HG02943 (cell line): ENCODE data around the gene CPNE6.

Experiments used
- ATAC-seq: cut with Tn5 transposase; IDR thresholded peaks from one replicate; pipeline ENCODE4 v1.9.1; 2021; ENCODE audit warnings: mild to moderate bottlenecking, low read depth, moderate library complexity; ENCODE audit not compliant: unreplicated experiment

CPNE6 gene

DNA sequence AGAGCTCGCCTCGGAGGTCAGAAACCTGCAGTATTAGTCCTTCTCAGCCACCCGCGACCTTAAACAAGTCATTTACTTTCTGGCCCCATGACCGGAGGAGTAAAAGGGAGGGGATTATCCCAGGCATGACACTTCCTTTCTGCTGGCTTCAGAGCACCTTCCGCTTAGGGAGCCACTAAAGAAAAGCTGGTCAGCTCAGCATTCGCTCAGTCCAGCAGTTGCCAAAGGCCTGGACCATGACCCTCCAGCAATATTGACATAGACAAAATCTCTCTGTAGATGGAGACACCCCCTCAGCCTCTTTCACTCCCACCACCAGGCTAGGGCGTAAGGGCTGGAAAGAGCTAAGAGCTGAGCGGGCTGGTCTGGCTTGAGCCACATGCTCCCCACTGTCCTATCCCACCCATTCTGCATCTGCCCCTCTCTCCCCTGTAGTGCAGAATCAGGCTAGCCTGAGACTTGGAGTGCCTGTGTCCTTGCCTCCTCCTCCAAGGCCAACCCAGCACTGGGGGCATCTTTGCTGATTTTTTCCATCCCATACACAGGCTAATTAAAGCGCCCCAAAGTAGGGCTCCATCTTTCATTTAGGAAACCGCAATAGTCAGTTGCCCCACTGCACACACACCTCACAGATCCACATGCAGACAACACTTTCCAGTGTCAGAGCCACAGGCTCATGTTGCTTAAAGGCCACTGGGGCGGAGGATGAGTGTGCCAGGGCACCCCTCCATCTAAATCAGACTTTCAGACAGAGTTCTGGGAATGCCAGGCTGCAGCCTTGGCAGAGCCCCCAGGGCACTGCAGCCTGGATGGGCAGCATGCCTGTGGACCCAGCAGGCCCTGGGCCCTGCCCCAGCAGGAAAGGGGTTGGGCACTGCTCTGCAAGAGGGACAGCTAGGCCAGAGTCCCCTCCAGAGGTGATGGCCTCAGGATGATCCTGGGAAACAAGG is 4.0 kb upstream of the CPNE6 start:
- no peak for ATAC-seq

DNA sequence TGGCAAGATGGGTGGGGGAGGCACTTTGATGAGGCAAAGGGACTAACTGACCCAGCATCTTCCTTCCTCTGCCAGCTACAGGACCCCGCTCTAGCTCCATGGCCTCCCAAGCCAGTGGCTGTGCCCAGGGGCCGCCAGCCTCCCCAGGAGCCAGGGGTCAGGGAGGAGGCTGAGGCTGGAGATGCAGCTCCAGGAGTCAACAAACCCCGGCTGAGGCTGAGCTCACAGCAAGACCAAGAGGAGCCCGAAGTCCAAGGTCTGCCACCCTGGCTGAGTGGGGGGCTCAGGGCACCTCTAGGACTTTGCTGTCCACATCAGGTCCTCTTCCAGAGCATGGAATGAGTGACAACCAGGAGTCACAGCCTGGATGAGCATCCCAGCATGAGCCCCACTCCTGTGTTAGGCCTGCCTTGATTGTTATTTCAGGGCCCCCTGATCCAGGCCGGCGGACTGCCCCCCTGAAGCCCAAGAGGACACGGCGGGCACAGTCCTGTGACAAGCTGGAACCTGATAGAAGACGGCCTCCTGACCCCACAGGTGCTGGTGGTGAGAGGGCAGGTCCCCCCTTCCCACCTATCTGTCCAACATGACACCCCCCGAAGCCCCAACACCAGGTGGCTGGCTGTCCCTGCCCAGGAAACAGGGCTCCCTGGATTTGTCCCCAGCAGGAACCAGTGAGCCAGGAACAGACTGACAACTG is 2.5 kb upstream of the CPNE6 start:
- ATAC-seq: no peak

DNA sequence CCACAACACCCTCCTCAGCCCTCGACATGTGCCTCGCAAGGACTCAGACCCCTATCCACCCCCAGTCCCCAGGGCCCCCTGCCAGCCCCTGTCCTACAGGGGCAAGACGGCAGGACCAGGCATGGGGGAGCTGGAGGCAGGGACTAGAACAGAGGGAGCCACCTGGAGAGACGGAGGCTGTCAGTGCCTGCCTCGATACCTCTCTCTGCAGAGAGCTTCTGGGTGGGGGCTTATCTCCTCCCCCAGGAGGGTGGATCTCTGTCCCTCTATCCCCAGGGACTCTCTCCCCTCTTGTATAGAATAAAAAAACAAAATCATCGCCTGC is 2.0 kb upstream of the CPNE6 start:
- ATAC-seq: no peak

DNA sequence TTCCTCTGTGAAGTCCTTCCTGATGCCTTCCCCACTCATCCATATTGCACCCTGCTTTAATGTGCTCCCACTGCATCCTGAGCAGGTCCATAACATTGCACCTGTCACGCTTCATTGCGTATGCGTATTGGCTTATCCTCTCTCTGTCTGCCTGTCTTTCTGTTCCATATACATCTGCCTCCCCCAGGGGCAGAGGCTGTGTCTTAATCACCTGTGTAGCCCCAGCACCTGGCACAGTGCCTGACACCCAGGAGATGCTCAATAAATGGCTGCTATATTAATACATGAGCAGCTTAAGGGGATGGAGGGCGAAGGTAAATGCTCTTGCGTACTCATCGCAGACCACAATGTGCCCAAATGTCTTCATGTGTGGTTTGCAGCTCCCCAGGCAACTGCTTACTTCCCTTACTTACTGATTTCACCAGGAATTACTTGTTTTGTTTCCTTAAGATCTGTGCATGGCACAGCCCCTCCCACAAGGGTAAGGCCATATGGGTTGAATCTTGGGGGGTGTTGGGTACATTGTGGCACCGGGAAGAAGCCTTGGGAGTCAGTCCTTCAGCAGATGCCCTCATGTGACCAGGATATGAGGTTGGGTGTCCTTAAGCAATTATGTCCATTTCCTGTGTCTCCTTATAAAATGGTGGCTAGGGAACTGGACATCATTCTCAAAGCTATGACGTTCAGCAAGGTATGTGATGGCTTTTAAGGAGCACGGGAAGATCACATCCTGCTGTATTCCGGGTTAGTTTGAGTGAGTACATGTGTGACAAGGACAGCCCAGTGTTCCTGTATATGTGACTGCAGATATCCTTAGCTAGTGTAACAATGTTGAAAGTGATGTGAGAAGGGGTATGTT is 848 bp upstream of the CPNE6 start:
- ATAC-seq: no peak

DNA sequence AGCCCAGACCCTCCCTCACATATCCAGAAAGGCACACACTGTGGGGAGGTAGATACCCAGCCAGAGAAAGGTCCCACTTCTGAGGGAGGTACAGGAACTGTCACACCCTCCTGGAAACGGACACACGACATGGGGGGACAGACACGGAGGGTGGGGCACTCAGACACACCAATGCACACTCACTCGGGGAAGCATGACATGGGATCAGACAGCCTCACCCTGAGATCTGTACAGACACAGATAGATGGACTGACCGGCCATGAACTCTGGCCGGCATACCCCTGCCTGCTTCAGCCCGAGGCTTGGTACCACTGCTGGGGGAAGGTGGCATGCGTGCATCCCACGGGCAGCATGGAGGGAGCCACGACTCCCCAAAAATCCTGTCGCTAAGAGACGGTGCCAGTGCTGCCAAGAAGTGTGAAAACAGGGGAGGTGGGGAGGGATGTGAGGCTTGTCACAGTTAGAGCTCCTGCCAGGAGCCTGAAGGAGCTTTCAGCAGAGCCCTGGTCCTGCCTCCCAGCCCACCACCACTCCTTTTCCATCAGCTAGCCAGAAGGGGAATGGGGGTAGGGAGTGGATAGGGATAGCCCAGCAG is 571 bp downstream of the CPNE6 start:
- ATAC-seq: no peak

DNA sequence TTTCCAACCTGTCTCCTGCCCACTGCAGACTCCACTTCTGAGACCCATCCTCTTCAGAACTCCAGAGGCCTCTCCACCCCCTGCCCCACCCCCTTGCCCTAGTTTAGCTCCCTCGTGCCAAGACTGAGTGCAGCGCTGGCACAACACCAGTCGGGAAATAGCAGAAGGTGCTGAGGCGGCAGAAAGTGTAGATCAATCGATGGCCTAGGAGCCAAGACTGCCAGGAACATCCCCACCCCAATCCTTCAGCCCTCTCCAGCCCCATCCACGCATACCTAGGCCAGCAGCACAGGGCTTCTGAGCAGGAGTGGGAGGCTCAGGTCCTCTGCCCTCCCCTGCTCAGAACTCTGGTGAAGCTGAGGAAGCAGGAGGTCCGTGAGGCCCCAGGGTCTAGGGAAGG is 1.1 kb downstream of the CPNE6 start:
- no peak for ATAC-seq

DNA sequence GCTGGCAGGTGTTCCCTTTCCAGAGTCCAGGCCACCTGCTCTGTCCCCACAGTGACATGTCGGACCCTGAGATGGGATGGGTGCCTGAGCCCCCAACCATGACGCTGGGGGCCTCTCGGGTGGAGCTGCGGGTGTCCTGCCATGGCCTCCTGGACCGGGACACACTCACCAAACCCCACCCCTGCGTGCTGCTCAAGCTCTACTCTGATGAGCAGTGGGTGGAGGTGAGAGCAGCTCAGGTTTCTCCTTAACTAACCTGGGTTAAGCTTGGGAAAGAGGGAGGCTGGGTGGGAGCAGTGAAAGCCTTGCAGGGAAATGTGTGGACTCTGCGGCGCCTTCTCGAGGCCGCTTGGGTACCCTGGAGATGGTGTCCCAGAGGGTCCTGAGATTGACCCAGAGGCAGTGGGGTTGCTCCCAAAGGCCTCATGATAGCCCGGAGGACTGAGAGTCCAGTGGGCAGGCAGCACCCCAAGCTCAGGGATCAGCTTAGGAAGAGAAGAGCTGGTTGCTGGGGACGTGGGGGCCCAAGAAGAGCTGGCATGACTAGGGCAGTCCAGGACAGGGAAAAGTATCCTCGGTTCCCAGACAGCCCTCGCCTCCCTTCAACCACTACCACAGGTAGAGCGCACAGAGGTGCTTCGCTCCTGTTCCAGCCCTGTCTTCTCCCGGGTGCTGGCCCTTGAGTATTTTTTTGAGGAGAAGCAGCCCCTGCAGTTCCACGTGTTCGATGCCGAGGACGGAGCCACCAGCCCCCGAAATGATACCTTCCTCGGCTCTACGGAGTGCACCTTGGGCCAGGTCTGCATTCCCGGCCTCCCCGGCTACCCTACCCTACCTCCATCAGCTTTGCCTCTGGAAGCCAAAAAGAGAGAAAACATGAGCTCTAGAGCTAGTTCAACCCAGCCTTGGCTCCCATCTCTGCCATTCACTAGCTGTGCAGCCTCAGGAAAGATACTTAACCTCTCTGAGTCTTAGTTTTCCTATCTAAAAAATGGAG is 1.8 kb downstream of the CPNE6 start:
- no peak for ATAC-seq

DNA sequence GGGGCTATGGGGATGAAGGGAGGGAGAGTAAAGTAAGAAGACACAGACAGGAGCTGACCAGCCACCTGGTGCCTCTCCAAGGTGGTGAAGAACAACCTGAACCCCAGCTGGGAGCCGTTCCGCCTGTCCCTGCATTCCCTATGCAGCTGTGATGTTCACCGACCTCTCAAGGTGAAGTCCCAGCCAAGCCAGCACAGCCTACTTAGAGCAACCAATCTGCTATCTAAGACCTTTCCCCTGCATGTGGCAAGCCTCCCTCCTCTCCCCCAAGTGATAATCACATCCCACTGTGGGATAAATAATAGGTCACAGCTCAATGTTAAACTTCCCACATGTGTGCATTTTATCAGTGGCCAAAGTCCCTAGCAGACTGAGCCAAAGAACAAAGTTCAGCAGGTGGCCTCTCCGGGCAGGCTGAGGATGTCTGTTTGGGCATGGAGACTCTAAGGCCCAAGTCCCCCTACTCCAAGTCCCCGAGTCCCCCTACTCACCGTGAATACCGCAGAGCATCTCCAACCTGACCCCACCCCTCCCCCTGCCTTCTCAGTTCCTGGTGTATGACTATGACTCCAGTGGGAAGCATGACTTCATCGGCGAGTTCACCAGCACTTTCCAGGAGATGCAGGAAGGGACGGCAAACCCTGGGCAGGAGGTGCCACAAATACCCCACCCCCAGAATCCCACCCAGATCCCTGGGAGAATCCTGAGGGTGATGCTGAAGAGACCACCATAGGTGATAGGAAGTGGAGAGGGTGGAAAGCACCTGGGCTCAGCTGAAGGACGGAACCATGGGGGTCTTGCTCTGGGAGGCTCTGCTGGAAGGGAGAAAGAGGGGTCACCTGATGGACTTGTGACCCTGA is 3.5 kb downstream of the CPNE6 start:
- no peak for ATAC-seq

DNA sequence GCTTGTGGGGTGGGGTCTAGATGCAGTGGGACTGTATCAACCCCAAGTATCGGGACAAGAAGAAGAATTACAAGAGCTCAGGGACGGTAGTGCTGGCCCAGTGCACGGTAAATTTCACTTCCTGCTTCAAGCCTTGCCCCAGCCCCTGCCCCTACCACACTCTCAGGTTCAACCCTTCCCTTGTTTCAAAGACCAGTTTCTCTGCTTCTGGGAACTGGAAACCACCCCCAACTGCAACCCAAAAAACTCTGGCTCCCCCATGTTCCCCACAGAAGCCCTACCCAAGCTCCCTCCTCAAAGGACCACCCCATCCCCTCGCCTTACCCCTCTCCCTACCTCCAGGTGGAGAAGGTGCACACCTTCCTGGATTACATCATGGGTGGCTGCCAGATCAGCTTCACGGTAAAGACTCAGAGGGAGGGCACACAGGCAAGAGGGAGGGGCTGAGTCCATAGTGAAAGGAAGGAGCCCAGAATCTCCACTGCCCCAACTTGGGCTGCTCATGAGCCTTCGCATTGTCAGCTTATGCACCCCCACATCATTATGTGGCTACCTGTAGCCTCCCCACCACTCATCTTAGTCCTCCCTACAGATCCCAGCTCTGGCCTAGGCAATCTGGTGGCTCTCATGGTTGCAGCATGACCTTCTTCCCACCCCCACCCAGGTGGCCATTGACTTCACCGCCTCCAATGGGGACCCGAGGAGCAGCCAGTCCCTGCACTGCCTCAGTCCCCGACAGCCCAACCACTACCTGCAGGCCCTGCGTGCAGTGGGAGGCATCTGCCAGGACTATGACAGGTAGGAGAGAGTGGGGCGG is 4.3 kb downstream of the CPNE6 start:
- ATAC-seq: no peak

DNA sequence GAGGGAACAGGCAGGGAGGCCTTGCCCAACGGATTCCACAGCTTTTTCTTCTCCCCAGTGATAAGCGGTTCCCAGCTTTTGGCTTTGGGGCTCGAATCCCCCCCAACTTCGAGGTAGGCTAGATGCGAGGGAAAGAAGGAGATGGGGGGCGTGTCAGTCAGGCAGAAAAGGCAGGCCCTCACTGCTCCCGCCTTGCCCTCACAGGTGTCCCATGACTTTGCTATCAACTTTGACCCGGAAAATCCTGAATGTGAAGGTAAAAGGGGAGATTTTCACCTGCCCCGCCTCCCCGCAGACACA is 4.9 kb downstream of the CPNE6 start:
- no peak for ATAC-seq

DNA sequence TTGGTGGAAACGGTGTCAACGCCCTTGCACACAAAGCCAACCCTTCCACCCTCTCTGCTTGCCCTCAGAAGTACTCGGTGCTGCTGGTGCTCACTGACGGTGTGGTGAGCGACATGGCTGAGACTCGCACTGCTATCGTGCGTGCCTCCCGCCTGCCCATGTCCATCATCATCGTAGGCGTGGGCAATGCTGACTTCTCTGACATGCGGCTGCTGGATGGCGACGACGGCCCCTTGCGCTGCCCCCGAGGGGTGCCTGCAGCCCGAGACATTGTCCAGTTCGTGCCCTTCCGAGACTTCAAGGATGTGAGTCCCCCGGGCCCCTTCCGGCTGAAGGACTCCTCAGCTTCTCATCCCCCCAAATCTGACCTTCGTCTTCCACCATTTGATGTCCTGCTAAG is 5.7 kb downstream of the CPNE6 start:
- no peak for ATAC-seq

DNA sequence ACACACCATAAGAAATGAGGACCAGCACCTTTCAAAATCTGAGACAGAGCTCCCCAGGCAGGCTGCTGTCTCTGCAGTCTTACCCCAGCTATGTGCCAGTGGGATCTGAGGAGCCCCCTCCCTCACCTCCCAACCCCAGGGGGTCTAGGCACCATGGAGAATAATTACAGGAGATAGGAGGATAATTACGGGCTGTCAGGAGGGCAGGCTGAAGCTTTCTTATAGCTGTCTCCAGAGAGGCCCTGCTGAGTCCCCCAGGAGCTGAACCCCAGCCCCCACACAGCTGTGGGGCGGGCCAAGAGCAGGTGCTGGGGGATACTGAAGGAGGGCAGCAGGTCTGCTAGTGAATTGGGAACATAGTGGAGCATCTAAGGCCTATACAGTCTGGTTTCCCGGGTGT is 6.8 kb downstream of the CPNE6 start:
- ATAC-seq: no peak

DNA sequence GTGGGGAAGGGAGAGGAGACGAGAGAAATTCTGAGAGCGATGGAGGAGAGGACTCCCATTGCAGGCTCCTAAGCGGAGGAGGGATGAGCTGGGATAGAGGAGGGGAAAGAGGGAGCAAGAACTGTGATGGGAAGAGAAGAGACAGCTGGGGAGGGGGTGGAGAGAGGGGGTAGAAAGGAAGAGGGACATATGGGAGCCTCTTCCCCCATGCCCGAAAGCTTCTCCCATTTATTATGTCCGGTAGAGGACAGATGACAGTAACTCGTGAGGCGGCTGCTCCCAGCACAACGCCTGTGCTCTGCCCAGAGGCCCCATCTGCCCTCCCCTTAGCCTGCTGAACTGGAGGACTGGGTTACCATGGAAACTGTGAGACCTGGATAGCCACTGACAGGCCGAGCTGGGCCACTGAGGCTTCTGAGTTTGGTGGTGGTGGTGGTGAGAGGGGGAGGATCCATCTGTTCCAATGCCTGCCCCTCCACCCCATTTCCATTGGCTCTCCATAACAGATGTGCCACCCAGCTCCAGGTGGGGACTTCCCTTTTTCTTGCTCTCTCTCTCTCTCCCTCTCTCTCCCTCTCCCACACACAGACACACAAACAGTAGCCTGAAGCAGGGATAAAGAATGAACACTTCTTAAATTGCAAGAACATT is 8.3 kb downstream of the CPNE6 start:
- no peak for ATAC-seq

DNA sequence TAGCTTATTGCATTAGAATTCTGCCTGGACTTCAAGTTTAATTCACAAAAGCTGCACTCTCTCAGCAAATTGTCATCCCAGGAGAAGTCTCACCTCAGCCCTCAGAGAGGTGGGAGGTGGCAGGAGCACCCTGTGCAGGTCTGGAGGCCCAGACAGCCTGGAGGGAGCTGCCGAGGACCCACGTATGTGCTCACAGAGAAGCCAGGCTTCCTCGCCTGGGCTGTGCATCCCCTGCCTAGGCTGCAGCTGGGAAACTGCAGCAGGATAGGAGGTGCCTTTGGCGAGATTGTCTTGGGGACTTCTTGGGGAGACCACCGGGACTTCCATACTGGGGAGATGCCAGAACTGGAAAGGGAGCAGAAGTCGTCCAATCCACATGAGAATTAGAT is 8.8 kb downstream of the CPNE6 start:
- no peak for ATAC-seq

DNA sequence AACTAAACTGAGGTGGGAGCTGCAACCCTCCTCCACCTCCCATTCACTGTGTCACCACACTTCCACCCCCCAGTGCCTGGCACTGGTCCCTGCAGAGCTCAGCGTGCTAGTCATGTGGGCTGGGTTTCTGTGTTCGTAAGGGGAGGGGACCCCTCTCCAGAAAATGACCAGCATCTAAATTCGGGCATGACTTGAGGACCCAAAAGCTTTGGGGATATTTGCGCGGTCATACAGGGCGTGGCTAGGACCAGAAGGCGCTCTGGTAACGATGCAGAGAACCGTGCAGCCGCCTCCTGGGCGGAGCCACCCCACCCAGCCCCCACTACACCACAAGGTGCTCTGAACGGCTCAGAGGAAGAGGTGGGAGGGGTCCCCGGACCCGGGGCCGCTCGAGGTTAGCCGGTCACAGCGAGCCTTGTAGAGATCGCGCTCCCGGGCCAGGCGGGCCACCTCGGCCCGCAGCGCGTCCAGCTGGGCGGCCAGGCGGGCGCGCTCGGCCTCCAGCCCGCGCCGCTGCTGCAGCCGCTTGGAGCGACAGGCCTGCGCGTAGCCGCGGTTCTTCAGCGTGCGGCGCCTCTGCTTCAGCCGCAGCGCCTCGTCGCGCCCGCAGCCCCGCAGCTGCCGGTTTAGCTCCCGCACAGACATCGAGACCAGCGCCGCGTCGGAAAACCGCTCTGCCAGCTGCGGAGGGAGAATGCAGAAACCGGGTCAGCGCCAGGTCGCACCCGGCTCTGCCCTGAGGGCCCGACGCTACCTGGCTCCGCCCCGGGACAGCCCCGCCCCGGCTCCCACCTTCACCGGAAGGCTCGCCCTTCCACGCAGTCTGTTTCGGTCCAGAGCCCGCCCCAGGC is 9.8 kb downstream of the CPNE6 start:
- ATAC-seq: peak; percentile 87

DNA sequence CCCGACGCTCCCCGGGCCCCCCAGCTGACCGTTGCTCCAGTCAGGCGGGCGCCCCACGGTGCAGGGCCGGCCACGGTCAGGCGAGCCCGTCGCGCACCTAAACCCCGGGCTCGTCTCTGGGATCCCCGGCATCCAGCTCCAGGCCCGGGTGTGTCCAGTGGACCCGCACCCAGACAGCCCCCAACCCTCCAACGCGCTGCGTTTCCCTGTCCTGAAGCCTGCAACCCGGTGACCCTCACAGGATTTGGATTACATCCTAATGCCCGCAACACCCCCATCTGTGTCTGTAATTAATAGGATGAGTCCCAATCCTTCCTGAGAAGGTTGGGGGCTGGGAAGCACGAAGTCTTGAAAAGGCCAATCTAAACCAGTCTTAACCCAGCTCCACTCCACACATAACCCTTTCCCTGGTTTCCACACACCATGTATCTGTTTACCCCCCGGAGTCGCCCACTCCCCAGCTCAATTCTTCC is 10.4 kb downstream of the CPNE6 start:
- ATAC-seq: no peak
